ENCODE measurements around the gene PSD4.

PSD4 gene

DNA sequence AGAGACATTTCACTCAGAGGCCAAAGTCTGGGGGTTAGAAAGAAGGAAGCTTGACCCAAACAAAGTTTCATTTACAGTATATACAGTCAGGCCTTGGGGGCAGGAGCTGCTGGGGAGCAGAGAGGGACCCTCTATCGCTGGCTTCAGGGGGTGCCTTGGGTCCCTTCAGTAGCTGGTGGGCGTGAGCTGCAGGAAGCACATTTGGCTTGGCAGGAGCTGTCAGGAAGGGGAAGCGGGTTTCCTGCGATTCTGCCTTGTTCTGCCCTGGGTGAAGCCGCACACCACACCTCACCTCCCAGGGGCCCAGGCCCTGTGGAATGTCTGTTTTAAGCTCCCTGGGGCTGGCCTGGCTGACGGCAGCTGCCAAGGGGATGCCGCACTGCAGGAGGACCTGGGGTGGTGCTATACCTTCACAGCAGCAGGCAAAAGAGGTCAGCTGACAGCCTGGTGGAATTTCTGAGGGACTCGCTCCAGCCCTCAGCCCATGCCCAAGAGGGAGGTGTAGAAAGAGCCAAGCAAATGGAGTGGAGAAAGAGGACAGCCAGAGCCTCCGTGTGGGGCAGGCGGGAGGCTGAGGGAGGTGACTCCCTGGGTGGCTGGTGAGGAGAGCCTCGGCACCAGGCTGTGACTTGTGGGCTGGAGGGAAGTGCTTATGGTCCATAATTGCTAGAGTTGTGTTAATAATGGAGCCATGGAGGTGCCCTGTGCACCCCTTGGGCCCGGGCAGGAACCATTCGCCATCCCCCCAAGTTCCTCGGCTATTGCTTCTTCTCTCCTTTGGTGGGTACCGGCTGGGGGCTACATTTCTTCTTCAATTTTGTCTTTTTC is 43.9 kb downstream of the PSD4 start:
- TF ChIP-seq, protein P1, sequence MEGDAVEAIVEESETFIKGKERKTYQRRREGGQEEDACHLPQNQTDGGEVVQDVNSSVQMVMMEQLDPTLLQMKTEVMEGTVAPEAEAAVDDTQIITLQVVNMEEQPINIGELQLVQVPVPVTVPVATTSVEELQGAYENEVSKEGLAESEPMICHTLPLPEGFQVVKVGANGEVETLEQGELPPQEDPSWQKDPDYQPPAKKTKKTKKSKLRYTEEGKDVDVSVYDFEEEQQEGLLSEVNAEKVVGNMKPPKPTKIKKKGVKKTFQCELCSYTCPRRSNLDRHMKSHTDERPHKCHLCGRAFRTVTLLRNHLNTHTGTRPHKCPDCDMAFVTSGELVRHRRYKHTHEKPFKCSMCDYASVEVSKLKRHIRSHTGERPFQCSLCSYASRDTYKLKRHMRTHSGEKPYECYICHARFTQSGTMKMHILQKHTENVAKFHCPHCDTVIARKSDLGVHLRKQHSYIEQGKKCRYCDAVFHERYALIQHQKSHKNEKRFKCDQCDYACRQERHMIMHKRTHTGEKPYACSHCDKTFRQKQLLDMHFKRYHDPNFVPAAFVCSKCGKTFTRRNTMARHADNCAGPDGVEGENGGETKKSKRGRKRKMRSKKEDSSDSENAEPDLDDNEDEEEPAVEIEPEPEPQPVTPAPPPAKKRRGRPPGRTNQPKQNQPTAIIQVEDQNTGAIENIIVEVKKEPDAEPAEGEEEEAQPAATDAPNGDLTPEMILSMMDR (IDR thresholded peaks at IDR 0.05; ENCODE audit: extremely low read depth, insufficient read depth, missing control alignments) = no peak
- in situ Hi-C loops (cut with MboI; ENCODE audit: low pct_unique_long_range_greater_than_20kb, low sequenced_read_pairs, unreplicated experiment) = no loop called here
- no peak for DNase-seq (ENCODE audit: low spot score)

GRCh38 chr2:113218283-113219091 is 44.7 kb downstream of the PSD4 start:
- in situ Hi-C loops (cut with MboI; ENCODE audit: low pct_unique_long_range_greater_than_20kb, low sequenced_read_pairs, unreplicated experiment) = no loop called here
- TF ChIP-seq, protein P1 (IDR thresholded peaks at IDR 0.05; ENCODE audit: extremely low read depth, insufficient read depth, missing control alignments) = no peak
- no peak for DNase-seq (ENCODE audit: low spot score)

GRCh38 chr2:113219092-113219441 is 45.3 kb downstream of the PSD4 start:
- no peak for DNase-seq (ENCODE audit: low spot score)
- TF ChIP-seq, protein P1 (IDR thresholded peaks at IDR 0.05; ENCODE audit: extremely low read depth, insufficient read depth, missing control alignments) = no peak
- in situ Hi-C loops (cut with MboI; ENCODE audit: low pct_unique_long_range_greater_than_20kb, low sequenced_read_pairs, unreplicated experiment) = no loop called here

DNA sequence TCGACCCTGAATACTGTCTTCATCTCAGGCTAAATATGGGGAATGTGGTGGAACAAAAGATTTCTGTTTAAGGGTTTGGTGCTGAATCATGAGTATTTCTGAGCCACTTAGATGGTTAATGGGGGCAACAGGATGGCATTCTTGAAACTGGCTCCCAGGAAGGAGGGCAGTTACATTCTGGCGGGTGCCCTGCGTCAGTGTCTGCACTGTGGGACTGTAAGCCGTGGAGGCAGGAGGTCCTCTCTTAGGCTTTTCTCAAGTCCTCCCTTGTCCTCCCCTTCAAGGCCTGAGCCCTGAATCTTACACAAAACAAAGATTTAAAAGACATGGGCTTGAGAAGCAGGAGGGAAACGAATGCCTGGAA is 45.7 kb downstream of the PSD4 start:
- TF ChIP-seq, protein P1 (IDR thresholded peaks at IDR 0.05; ENCODE audit: extremely low read depth, insufficient read depth, missing control alignments) = no peak
- DNase-seq (ENCODE audit: low spot score) = no peak
- in situ Hi-C loops (cut with MboI; ENCODE audit: low pct_unique_long_range_greater_than_20kb, low sequenced_read_pairs, unreplicated experiment) = no loop called here

DNA sequence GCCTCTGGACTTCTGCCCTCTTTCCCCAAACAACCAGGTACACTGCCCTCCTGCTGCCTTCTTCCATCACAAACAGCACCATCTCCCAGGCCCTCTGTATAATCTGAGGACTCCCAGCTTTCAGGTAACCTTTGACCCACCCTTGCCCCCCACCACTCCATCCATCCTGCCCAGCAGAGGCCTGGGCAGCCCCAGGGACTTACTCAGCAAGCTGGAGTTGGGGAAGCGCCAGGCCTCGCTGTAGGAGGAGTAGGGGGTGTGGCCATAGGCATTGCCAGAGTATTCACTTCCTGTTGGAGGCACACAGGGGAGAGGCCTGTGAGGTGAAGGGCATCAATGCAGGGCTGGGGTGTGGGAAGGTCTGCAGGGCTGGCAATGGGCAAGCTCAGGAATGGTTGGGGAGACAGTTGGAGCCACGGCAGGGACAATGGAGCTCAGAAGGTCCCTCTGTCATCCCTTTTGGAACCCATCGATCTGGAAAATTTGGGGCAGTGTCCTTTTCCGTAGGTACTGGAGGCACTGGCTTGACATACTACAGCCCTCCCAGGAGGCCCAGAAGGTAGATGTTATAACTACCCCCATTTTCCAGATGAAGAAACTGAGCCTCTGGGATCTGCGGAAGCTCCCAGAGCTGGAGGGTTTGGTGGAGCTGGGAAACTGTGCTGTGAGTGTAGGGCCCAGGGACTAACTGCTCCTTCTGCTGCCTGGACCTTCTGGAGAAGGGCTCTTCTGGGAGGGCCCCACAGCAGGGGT is 46.3 kb downstream of the PSD4 start:
- no peak for DNase-seq (ENCODE audit: low spot score)
- TF ChIP-seq, protein P1 (IDR thresholded peaks at IDR 0.05; ENCODE audit: extremely low read depth, insufficient read depth, missing control alignments) = no peak
- in situ Hi-C loops (cut with MboI; ENCODE audit: low pct_unique_long_range_greater_than_20kb, low sequenced_read_pairs, unreplicated experiment) = no loop called here

GRCh38 chr2:113220970-113221708 is 47.4 kb downstream of the PSD4 start:
- no peak for DNase-seq (ENCODE audit: low spot score)
- TF ChIP-seq, protein P1 (IDR thresholded peaks at IDR 0.05; ENCODE audit: extremely low read depth, insufficient read depth, missing control alignments) = no peak
- in situ Hi-C loops (cut with MboI; ENCODE audit: low pct_unique_long_range_greater_than_20kb, low sequenced_read_pairs, unreplicated experiment) = no loop called here
